K562 (cell line): ENCODE results near the gene ARMC6. TPM values are rescaled to one million over a fixed set of nuclear protein-coding genes. Genes with fewer than 3 reads are reported as not detected.
A peak's percentile ranks its signal among the peaks of the same experiment; 100 is the strongest.

ENCODE experiments used
- AFF4 ChIP-seq: sonication (generic); formaldehyde crosslinking; IDR thresholded peaks from 2 replicates; pipeline ENCODE4 v1.8.0; 2023; ENCODE audit warnings: mild to moderate bottlenecking, missing genetic modification reagents
- ARHGAP35 ChIP-seq: fragments of 450-650 bp; IDR thresholded peaks from 2 replicates; pipeline ENCODE4 v1.6.1; 2018; ENCODE audit not compliant: partially characterized antibody
- CHAMP1 ChIP-seq: fragments of 450-650 bp; IDR thresholded peaks from 2 replicates; pipeline ENCODE4 v1.6.1; 2016; ENCODE audit warnings: mild to moderate bottlenecking
- CREB3L1 ChIP-seq: fragments of 450-650 bp; IDR thresholded peaks from 2 replicates; pipeline ENCODE4 v1.6.1; 2014; ENCODE audit warnings: low read depth, mild to moderate bottlenecking, moderate library complexity, borderline replicate concordance
- ELF4 ChIP-seq: fragments of 450-650 bp; formaldehyde crosslinking; IDR thresholded peaks from 2 replicates; pipeline ENCODE4 v1.4.0; 2022; ENCODE audit warnings: missing genetic modification characterization
- ESRRA ChIP-seq: fragments of 450-650 bp; IDR thresholded peaks from 2 replicates; pipeline ENCODE4 v1.6.1; 2014; ENCODE audit warnings: low read depth, mild to moderate bottlenecking, moderate library complexity, borderline replicate concordance
- ETV5 ChIP-seq: sonication (generic); formaldehyde crosslinking; IDR thresholded peaks from 2 replicates; pipeline ENCODE4 v1.4.0; 2020; ENCODE audit warnings: low read depth, mild to moderate bottlenecking, missing genetic modification reagents
- MEIS2 ChIP-seq: fragments of 450-650 bp; IDR thresholded peaks from 2 replicates; pipeline ENCODE4 v1.6.1; 2014; ENCODE audit warnings: mild to moderate bottlenecking; ENCODE audit not compliant: partially characterized antibody
- NR1H2 ChIP-seq: sonication (generic); formaldehyde crosslinking; IDR thresholded peaks from 2 replicates; pipeline ENCODE4 v1.4.0; 2020; ENCODE audit warnings: mild to moderate bottlenecking, missing genetic modification reagents
- NR2F6 ChIP-seq: fragments of 450-650 bp; formaldehyde crosslinking; IDR thresholded peaks from 2 replicates; pipeline ENCODE4 v1.4.0; 2020; ENCODE audit warnings: mild to moderate bottlenecking
- RUNX1 ChIP-seq: sonication (generic); IDR thresholded peaks from 2 replicates; pipeline ENCODE4 v1.6.1; 2016; ENCODE audit warnings: antibody characterized with exemption, low read depth
- SMARCC2 ChIP-seq: fragments of 450-650 bp; IDR thresholded peaks from 2 replicates; pipeline ENCODE4 v1.6.1; 2017; ENCODE audit warnings: antibody characterized with exemption, moderate library complexity, mild to moderate bottlenecking, low read depth
- SNIP1 ChIP-seq: fragments of 450-650 bp; IDR thresholded peaks from 2 replicates; pipeline ENCODE4 v1.7.1; 2017; ENCODE audit warnings: low read depth, mild to moderate bottlenecking
- SREBF1 ChIP-seq: fragments of 150-350 bp; IDR thresholded peaks from 2 replicates; pipeline ENCODE4 v1.6.1; 2014; ENCODE audit warnings: antibody characterized with exemption, low read depth, low read length, borderline replicate concordance
- TBP ChIP-seq: optimal IDR thresholded peaks from 2 replicates; pipeline ENCODE3; 2011; ENCODE audit warnings: low read depth, low read length, improper control_type of control experiment
- TFAM ChIP-seq: fragments of 250-450 bp; sonication (Bioruptor Pico); conservative IDR thresholded peaks from 2 replicates; pipeline ENCODE4 v1.5.0; 2021; ENCODE audit warnings: mild to moderate bottlenecking, moderate library complexity
- THAP12 ChIP-seq: fragments of 250-450 bp; sonication (Bioruptor Pico); IDR thresholded peaks from 2 replicates; pipeline ENCODE4 v1.9.0; 2021; ENCODE audit warnings: mild to moderate bottlenecking, inconsistent platforms
- XRCC4 ChIP-seq: IDR thresholded peaks from one replicate; pipeline ENCODE4 v1.6.1; 2011; ENCODE audit not compliant: insufficient read depth, insufficient read length; ENCODE audit errors: extremely low read depth
- polyA plus RNA-seq, 8 experiments: library from polyadenylated mRNA; depleted of rRNA in 4 of 8; stranded (reverse) in 5 of 8; unstranded in 3 of 8; fragments of >200 nt; fragmentation: Nextera tagmentation in 2 of 8; fragmentation: Illumina TruSeq in 1 of 8; extraction: Ambion mirVana in 2 of 8; extraction: Trizol in 1 of 8; gene quantifications; 2 replicates each; pipeline versions ENCODE4 v1.2.1 to v1.2.3, GENCODE V29; 2011 to 2014; ENCODE audit warnings: inconsistent platforms in 1 of 8, missing spikeins in 1 of 8
- total RNA-seq, 7 experiments: library from RNA; depleted of rRNA in 6 of 7; stranded (reverse); fragments of >200 nt in 6 of 7; fragmentation: Illumina TruSeq in 2 of 7; extraction: Trizol in 2 of 7; gene quantifications; 2 replicates each; pipeline versions ENCODE4 v1.2.1 to v1.2.3, GENCODE V29; 2011 to 2021; ENCODE audit warnings: low replicate concordance in 1 of 7

Gene ARMC6
- total and polyA plus RNA-seq, 9 of the 15 experiments (the other 6 are each of a cell fraction or from before 2014, with no cell fraction given) = 2.1 to 93.4 (median 63.6) TPM

- no peak for TF ChIP-seq SREBF1
- no peak; the same call in 1 of the 2 replicates for TF ChIP-seq CHAMP1
- no peak for TF ChIP-seq THAP12
- no peak for TF ChIP-seq XRCC4
- peak; percentile 60 for TF ChIP-seq TBP
- 0 out of 2 replicates have a peak, but pooled peaks have one; percentile 28 for TF ChIP-seq ELF4 (CRISPR knock-in tag)
- peak; percentile 93 for TF ChIP-seq ETV5 (CRISPR knock-in tag)
- no peak for TF ChIP-seq NR1H2 (CRISPR knock-in tag)
- TF ChIP-seq NR2F6 = no peak
- peak; percentile 56; the same call in 1 of the 2 replicates for TF ChIP-seq AFF4 (CRISPR knock-in tag)
- TF ChIP-seq SMARCC2 = peak; percentile 68; the same call in 1 of the 2 replicates
- no peak for TF ChIP-seq SNIP1
- TF ChIP-seq RUNX1 = peak; percentile 92
- no peak for TF ChIP-seq ARHGAP35
- TF ChIP-seq MEIS2 = peak; percentile 74
- peak; percentile 57; the same call in 1 of the 2 replicates for TF ChIP-seq CREB3L1
- no peak for TF ChIP-seq TFAM (CRISPR knock-in tag)
- peak; percentile 57 for TF ChIP-seq ESRRA
Measured at GRCh38 chr19:19059837-19060611, 26.6 kb downstream of the ARMC6 start (continued).
